DOHH2 (cell line): ENCODE measurements around the gene AUH.

Source experiments
- H3F3A ChIP-seq: fragments of 200-600 bp; sonication (generic), shearing (Covaris generic); 2 replicates; pipeline ENCODE4 v1.6.0; 2016; ENCODE audit warnings: antibody characterized with exemption, mild to moderate bottlenecking; ENCODE audit not compliant: control insufficient read depth, insufficient read depth
- H3K27ac ChIP-seq: fragments of 200-600 bp; sonication (generic); 2 replicates; pipeline ENCODE4 v1.5.1; 2014; ENCODE audit warnings: low read depth, mild to moderate bottlenecking, low read length, moderate library complexity
- H3K27me3 ChIP-seq: fragments of 200-600 bp; sonication (generic); 2 replicates; pipeline ENCODE4 v1.6.1; 2014; ENCODE audit warnings: mild to moderate bottlenecking, low read length, mixed read lengths; ENCODE audit not compliant: control insufficient read depth
- H3K36me3 ChIP-seq: fragments of 200-600 bp; sonication (generic); 2 replicates; pipeline ENCODE4 v1.6.1; 2014; ENCODE audit warnings: mild to moderate bottlenecking, low read length, moderate library complexity, mixed read lengths; ENCODE audit not compliant: control insufficient read depth
- H3K4me1 ChIP-seq: fragments of 200-600 bp; sonication (generic); 2 replicates; pipeline ENCODE4 v1.6.1; 2014; ENCODE audit warnings: mild to moderate bottlenecking, low read length, mixed read lengths; ENCODE audit not compliant: control insufficient read depth
- H3K4me2 ChIP-seq: fragments of 200-600 bp; sonication (generic); 2 replicates; pipeline ENCODE4 v1.6.0; 2014; ENCODE audit warnings: mild to moderate bottlenecking, low read length, moderate library complexity
- H3K4me3 ChIP-seq: fragments of 200-600 bp; sonication (generic); 2 replicates; pipeline ENCODE4 v1.5.1; 2014; ENCODE audit warnings: mild to moderate bottlenecking, low read length, mixed read lengths
- H3K79me2 ChIP-seq: fragments of 200-600 bp; sonication (generic); 2 replicates; pipeline ENCODE4 v1.6.1; 2014; ENCODE audit warnings: mild to moderate bottlenecking, low read length, mixed read lengths; ENCODE audit not compliant: control insufficient read depth
- H3K9me2 ChIP-seq: fragments of 200-600 bp; sonication (generic); replicated peaks from 2 replicates; pipeline ENCODE4 v1.6.1; 2014; ENCODE audit warnings: mild to moderate bottlenecking, low read length, mixed read lengths; ENCODE audit not compliant: control insufficient read depth
- H3K9me3 ChIP-seq: fragments of 200-600 bp; sonication (generic); 2 replicates; pipeline ENCODE4 v1.6.1; 2014; ENCODE audit warnings: antibody characterized with exemption, low read length, mixed read lengths; ENCODE audit not compliant: control insufficient read depth, insufficient read depth
- H4K20me1 ChIP-seq: fragments of 200-600 bp; sonication (generic); 2 replicates; pipeline ENCODE4 v1.6.0; 2014; ENCODE audit warnings: low read depth, mild to moderate bottlenecking, antibody characterized with exemption, low read length, moderate library complexity; ENCODE audit not compliant: control insufficient read depth, insufficient read depth
- CTCF ChIP-seq: fragments of 200-600 bp; sonication (generic); IDR thresholded peaks from one replicate; pipeline ENCODE4 v1.5.1; 2014; ENCODE audit warnings: antibody characterized with exemption, mild to moderate bottlenecking, low read depth, low read length; ENCODE audit not compliant: poor library complexity, severe bottlenecking
- EZH2phosphoT487 ChIP-seq: fragments of 200-600 bp; sonication (generic); IDR thresholded peaks from 2 replicates; pipeline ENCODE4 v1.6.1; 2017; ENCODE audit warnings: borderline replicate concordance, mild to moderate bottlenecking, antibody characterized with exemption, low read length, moderate library complexity, mixed read lengths

AUH gene

GRCh38 chr9:91256235-91256634 is 105.5 kb downstream of the AUH start:
- Histone ChIP-seq H3K9me3 (no peaks in the 10 kb centered on the region), H3K36me3 (no peaks in the 10 kb centered on the region), H3K27ac (no peak overlapping the region), H3K4me2 (no peak overlapping the region), H3K9me2 (no peaks in the 10 kb centered on the region), H3K27me3 (no peaks in the 10 kb centered on the region), H4K20me1 (no peaks in the 10 kb centered on the region), H3K4me3 (no peak overlapping the region), H3F3A (no peaks in the 10 kb centered on the region), H3K4me1 (no peaks in the 10 kb centered on the region), H3K79me2 (no peaks in the 10 kb centered on the region)
- TF ChIP-seq CTCF (no peak), EZH2phosphoT487 (no peak)

GRCh38 chr9:91255327-91255726 is 106.4 kb downstream of the AUH start:
- Histone ChIP-seq H3K9me2 (no peaks in the 10 kb centered on the region), H3K4me3 (no peak overlapping the region), H3K27me3 (no peaks in the 10 kb centered on the region), H4K20me1 (no peaks in the 10 kb centered on the region), H3K4me2 (no peak overlapping the region), H3K9me3 (no peaks in the 10 kb centered on the region), H3K36me3 (no peaks in the 10 kb centered on the region), H3K79me2 (no peaks in the 10 kb centered on the region), H3K27ac (no peak overlapping the region), H3F3A (no peaks in the 10 kb centered on the region), H3K4me1 (no peaks in the 10 kb centered on the region)
- TF ChIP-seq CTCF, result no peak
- no peak for TF ChIP-seq EZH2phosphoT487

- Histone ChIP-seq H3K9me3 (no peaks in the 10 kb centered on the region), H3K4me1 (no peaks in the 10 kb centered on the region)
These were observed 108.2 kb downstream of the AUH start for GRCh38 chr9:91253488-91253887.

More at GRCh38 chr9:91253488-91253887, 108.2 kb downstream of the AUH start:
- no peaks in the 10 kb centered on the region for H3K36me3 ChIP-seq
- no peak overlapping the region for H3K27ac ChIP-seq
- H3K4me2 ChIP-seq, result no peak overlapping the region
- H3K27me3 ChIP-seq, result no peaks in the 10 kb centered on the region
- H4K20me1 ChIP-seq, result no peaks in the 10 kb centered on the region
- no peaks in the 10 kb centered on the region for H3K79me2 ChIP-seq
- H3K4me3 ChIP-seq, result no peak overlapping the region
- H3K9me2 ChIP-seq, result no peaks in the 10 kb centered on the region
- TF ChIP-seq EZH2phosphoT487 (no peak), CTCF (no peak)
- H3F3A ChIP-seq, result no peaks in the 10 kb centered on the region
